Measurements from ENCODE around the gene EML4.
A peak's percentile ranks its signal among the peaks of the same experiment; 100 is the strongest.

Gene EML4

GRCh38 chr2:42138163-42139015, 30.8 kb upstream of the EML4 start:
- H3K9me3 Mint-ChIP-seq: no peaks in the 10 kb centered on the region
- DNase-seq: no peak
- no peak overlapping the region for H3K4me3 Mint-ChIP-seq
- no peaks in the 10 kb centered on the region for H3K36me3 Mint-ChIP-seq (ENCODE audit: low read depth)
- peaks cover 63% of the 10 kb centered on the region for H3K4me1 Mint-ChIP-seq
- H3K27me3 Mint-ChIP-seq (ENCODE audit: low read depth, poor library complexity): peaks cover 4% of the 10 kb centered on the region
- no peak for TF ChIP-seq CTCF (IDR thresholded peaks at IDR 0.05)
- no peak overlapping the region for H3K27ac Mint-ChIP-seq

GRCh38 chr2:42139101-42139500, 30.1 kb upstream of the EML4 start:
- no peaks in the 10 kb centered on the region for H3K36me3 Mint-ChIP-seq (ENCODE audit: low read depth)
- no peak for TF ChIP-seq CTCF (IDR thresholded peaks at IDR 0.05)
- no peak for DNase-seq
- no peak overlapping the region for H3K27ac Mint-ChIP-seq
- peaks cover 4% of the 10 kb centered on the region for H3K27me3 Mint-ChIP-seq (ENCODE audit: low read depth, poor library complexity)
- H3K4me3 Mint-ChIP-seq: no peak overlapping the region
- H3K4me1 Mint-ChIP-seq: peaks cover 63% of the 10 kb centered on the region
- H3K9me3 Mint-ChIP-seq: no peaks in the 10 kb centered on the region

- peaks cover 60% of the 10 kb centered on the region for H3K4me1 Mint-ChIP-seq
- no peak overlapping the region for H3K27ac Mint-ChIP-seq
- H3K4me3 Mint-ChIP-seq: no peak overlapping the region
- no peaks in the 10 kb centered on the region for H3K9me3 Mint-ChIP-seq
- TF ChIP-seq CTCF (IDR thresholded peaks at IDR 0.05): no peak
- H3K27me3 Mint-ChIP-seq (ENCODE audit: low read depth, poor library complexity): peaks cover 4% of the 10 kb centered on the region
- H3K36me3 Mint-ChIP-seq (ENCODE audit: low read depth): no peaks in the 10 kb centered on the region
- no peak for DNase-seq
Measured at GRCh38 chr2:42140496-42140895, 28.7 kb upstream of the EML4 start.

- no peaks in the 10 kb centered on the region for H3K9me3 Mint-ChIP-seq
- TF ChIP-seq CTCF (IDR thresholded peaks at IDR 0.05): no peak
- peak overlapping the region; percentile 98 for H3K27ac Mint-ChIP-seq
- peaks cover 50% of the 10 kb centered on the region for H3K4me1 Mint-ChIP-seq
- peaks cover 4% of the 10 kb centered on the region for H3K27me3 Mint-ChIP-seq (ENCODE audit: low read depth, poor library complexity)
- peak; percentile 59 for DNase-seq
- no peaks in the 10 kb centered on the region for H3K36me3 Mint-ChIP-seq (ENCODE audit: low read depth)
- peak overlapping the region; percentile 72 for H3K4me3 Mint-ChIP-seq
Measured at GRCh38 chr2:42141687-42142546, 27.2 kb upstream of the EML4 start.

- Mint-ChIP-seq H3K9me3 (no peaks in the 10 kb centered on the region), H3K27ac (peak overlapping the region; percentile 98), H3K36me3 (ENCODE audit: low read depth) (no peaks in the 10 kb centered on the region), H3K4me3 (peak overlapping the region; percentile 72), H3K27me3 (ENCODE audit: low read depth, poor library complexity) (no peaks in the 10 kb centered on the region), H3K4me1 (peaks cover 47% of the 10 kb centered on the region)
- no peak for DNase-seq
- TF ChIP-seq CTCF (IDR thresholded peaks at IDR 0.05): no peak
Measured at GRCh38 chr2:42142547-42143184, 26.5 kb upstream of the EML4 start.
